DMS 273 (cell line): ENCODE data around the gene SERINC1.
"Not testable (repeated sequence)": the region's sequence is repeated elsewhere in the genome, so short reads cannot be mapped to it uniquely, and the experiment has no call there.

Experiments
- DNase-seq: peaks from one replicate; lab custom pipeline; 2025; ENCODE audit not compliant: unreplicated experiment; lab: John Stamatoyannopoulos, UW

The SERINC1 gene

GRCh38 chr6:122471107-122472021, at the start of gene SERINC1:
Gene SERINC1 (minus strand): TSS chr6:122471807. CDS start chr6:122471737, 70 bp downstream.
- DNase-seq, result peak; percentile 97

GRCh38 chr6:122511193-122511924, 39.8 kb upstream of the SERINC1 start:
- DNase-seq, result no peak

GRCh38 chr6:122505170-122505569, 33.6 kb upstream of the SERINC1 start:
- not testable (repeated sequence) for DNase-seq

- no peak for DNase-seq
Observed at GRCh38 chr6:122501475-122501874, 29.9 kb upstream of the SERINC1 start.

GRCh38 chr6:122495612-122496011, 24.0 kb upstream of the SERINC1 start:
- no peak for DNase-seq

- DNase-seq, result no peak
Observed at GRCh38 chr6:122494665-122495272, 23.2 kb upstream of the SERINC1 start.

GRCh38 chr6:122491919-122492555, 20.4 kb upstream of the SERINC1 start:
- DNase-seq, result peak; percentile 80

GRCh38 chr6:122490607-122491006, 19.0 kb upstream of the SERINC1 start:
- DNase-seq, result no peak

GRCh38 chr6:122484760-122485159, 13.2 kb upstream of the SERINC1 start:
- no peak for DNase-seq

- DNase-seq, result no peak
Observed at GRCh38 chr6:122482750-122483080, 11.1 kb upstream of the SERINC1 start.

GRCh38 chr6:122476131-122476530, 4.5 kb upstream of the SERINC1 start:
- peak; percentile 40 for DNase-seq

- no peak for DNase-seq
Observed at GRCh38 chr6:122472022-122472340, 374 bp upstream of the SERINC1 start.

GRCh38 chr6:122461885-122462284, 9.7 kb downstream of the SERINC1 start:
- DNase-seq, result no peak

GRCh38 chr6:122459865-122460416, 11.7 kb downstream of the SERINC1 start:
- DNase-seq, result not testable (repeated sequence)

- DNase-seq, result no peak
Observed at GRCh38 chr6:122459240-122459639, 12.4 kb downstream of the SERINC1 start.

GRCh38 chr6:122458087-122458486, 13.5 kb downstream of the SERINC1 start:
- DNase-seq, result no peak

GRCh38 chr6:122455116-122455515, 16.5 kb downstream of the SERINC1 start:
- DNase-seq, result not testable (repeated sequence)

- DNase-seq, result no peak
Observed at GRCh38 chr6:122454673-122455072, 16.9 kb downstream of the SERINC1 start.

- no peak for DNase-seq
Observed at GRCh38 chr6:122452509-122452908, 19.1 kb downstream of the SERINC1 start.

- DNase-seq, result no peak
Observed at GRCh38 chr6:122449069-122449468, 22.5 kb downstream of the SERINC1 start.

GRCh38 chr6:122445274-122445673, 26.3 kb downstream of the SERINC1 start:
- no peak for DNase-seq
